K562 (cell line): ENCODE data around the gene ASAH2. TPM values are rescaled to one million over a fixed set of nuclear protein-coding genes. Genes with fewer than 3 reads are reported as not detected.

Experiments
- ATAC-seq: fragments of 200-7000 bp; cut with Tn5 transposase; 3 replicates; pipeline ENCODE4 v1.9.1; 2020; ENCODE audit warnings: moderate library complexity
- BruUV-seq: library from RNA; stranded (reverse); fragments of 400-500 nt; replicated peaks from 2 replicates; lab custom pipeline; 2021; lab: Mats Ljungman, UMichigan
- CTCF ChIA-PET: fragments of 300-600 bp; formaldehyde crosslinking; extraction: SDS; loops from one replicate; lab custom pipeline; 2021; ENCODE audit warnings: low intra/inter-chr PET ratio; lab: Yijun Ruan, JAX
- POLR2A ChIA-PET: fragments of 300-600, 350-650 bp; sonication (Branson Sonifier 250); formaldehyde crosslinking; extraction: SDS; loops from one replicate; lab custom pipeline; 2021; ENCODE audit warnings: antibody characterized with exemption, inconsistent platforms; lab: Yijun Ruan, JAX
- DNase-seq, 4 experiments: peaks; one replicate each; pipeline versions ENCODE4 v3.0.0 to v3.0.0-alpha.2; 2011 to 2018; ENCODE audit warnings: low spot score in 3 of 4, mixed read lengths in 3 of 4; ENCODE audit errors: extremely low read depth in 1 of 4
- FAIRE-seq: peaks from 2 replicates; lab custom pipeline; 2011; peaks lifted over from hg19 to GRCh38; lab: Jason Lieb, UNC
- H2AFZ ChIP-seq: 2 replicates; pipeline ENCODE4 v1.6.0; 2011; ENCODE audit warnings: low read depth, low read length, control low read depth, inconsistent platforms
- H3K27ac ChIP-seq: fragments of 200-600 bp; 3 replicates; pipeline ENCODE4 v1.8.0; 2011; ENCODE audit warnings: low read depth, mild to moderate bottlenecking, control low read depth, inconsistent platforms, low read length, moderate library complexity, mixed read lengths; ENCODE audit errors: extremely low read depth
- H3K27me3 ChIP-seq, 2 experiments: fragments of 300-600 bp in 1 of 2; 2 replicates in 1 of 2; 3 replicates in 1 of 2; pipeline versions ENCODE4 v1.6.0 to v1.8.0; 2011; ENCODE audit warnings: inconsistent platforms in 2 of 2, low read length in 2 of 2, mild to moderate bottlenecking in 1 of 2, mixed read lengths in 1 of 2, moderate library complexity in 1 of 2; ENCODE audit not compliant: control insufficient read depth in 2 of 2, insufficient read depth in 2 of 2
- H3K36me3 ChIP-seq: fragments of 300-600 bp; 3 replicates; pipeline ENCODE4 v1.8.0; 2011; ENCODE audit warnings: mild to moderate bottlenecking, low read length, inconsistent platforms; ENCODE audit not compliant: control insufficient read depth, insufficient read depth
- H3K4me1 ChIP-seq, 2 experiments: fragments of 200-600 bp in 1 of 2; replicated peaks in 1 of 2; 2 replicates in 1 of 2; 3 replicates in 1 of 2; pipeline versions ENCODE4 v1.5.1 to v1.8.0; 2011; ENCODE audit warnings: inconsistent platforms in 2 of 2, low read length in 2 of 2, mild to moderate bottlenecking in 1 of 2, mixed read lengths in 1 of 2, moderate library complexity in 1 of 2; ENCODE audit not compliant: control insufficient read depth in 2 of 2, insufficient read depth in 2 of 2
- H3K4me2 ChIP-seq: 2 replicates; pipeline ENCODE4 v1.6.1; 2011; ENCODE audit warnings: low read length, control low read depth, inconsistent platforms, mixed read lengths; ENCODE audit not compliant: insufficient read depth
- H3K4me3 ChIP-seq: fragments of 200-600 bp; sonication (generic), shearing (Covaris generic); 2 replicates; pipeline ENCODE4 v1.5.1; 2016; ENCODE audit warnings: control low read depth, inconsistent platforms
- H3K79me2 ChIP-seq: fragments of 200-600 bp; 3 replicates; pipeline ENCODE4 v1.8.0; 2011; ENCODE audit warnings: low read length, inconsistent platforms; ENCODE audit not compliant: control insufficient read depth, insufficient read depth
- H3K9ac ChIP-seq, 2 experiments: 2 replicates each; pipeline versions ENCODE4 v1.6.0 to v1.6.1; 2011; ENCODE audit warnings: low read depth in 2 of 2, low read length in 2 of 2, control low read depth in 1 of 2, inconsistent platforms in 1 of 2, mild to moderate bottlenecking in 1 of 2, mixed read lengths in 1 of 2; ENCODE audit not compliant: insufficient read depth in 1 of 2
- H3K9me1 ChIP-seq: one replicate; pipeline ENCODE4 v1.6.0; 2011; ENCODE audit warnings: inconsistent platforms, mild to moderate bottlenecking, low read length, moderate library complexity; ENCODE audit not compliant: control insufficient read depth, insufficient read depth
- H3K9me3 ChIP-seq: replicated peaks from 2 replicates; pipeline ENCODE4 v1.5.1; 2011; ENCODE audit warnings: low read depth, low read length, inconsistent platforms; ENCODE audit not compliant: control insufficient read depth, insufficient read depth
- H4K20me1 ChIP-seq: replicated peaks from 2 replicates; pipeline ENCODE4 v1.6.1; 2011; ENCODE audit warnings: low read length, inconsistent platforms, mixed read lengths; ENCODE audit not compliant: control insufficient read depth, insufficient read depth
- AFF4 ChIP-seq: sonication (generic); formaldehyde crosslinking; IDR thresholded peaks from 2 replicates; pipeline ENCODE4 v1.8.0; 2023; ENCODE audit warnings: mild to moderate bottlenecking, missing genetic modification reagents
- BCOR ChIP-seq: fragments of 450-650 bp; IDR thresholded peaks from 2 replicates; pipeline ENCODE4 v1.6.1; 2016
- DACH1 ChIP-seq: fragments of 450-650 bp; IDR thresholded peaks from 2 replicates; pipeline ENCODE4 v1.6.1; 2018; ENCODE audit not compliant: partially characterized antibody
- FOXA1 ChIP-seq: fragments of 450-650 bp; IDR thresholded peaks from 2 replicates; pipeline ENCODE4 v1.6.1; 2016; ENCODE audit warnings: mild to moderate bottlenecking, borderline replicate concordance
- GATA2 ChIP-seq: sonication (generic); formaldehyde crosslinking; IDR thresholded peaks from 2 replicates; pipeline ENCODE4 v1.4.0; 2020; ENCODE audit warnings: mild to moderate bottlenecking, missing genetic modification reagents
- GATAD2A ChIP-seq: fragments of 450-650 bp; IDR thresholded peaks from 2 replicates; pipeline ENCODE4 v1.6.1; 2017
- GATAD2B ChIP-seq: fragments of 450-650 bp; IDR thresholded peaks from 2 replicates; pipeline ENCODE4 v1.6.1; 2017; ENCODE audit warnings: mild to moderate bottlenecking, borderline replicate concordance
- MEF2A ChIP-seq: IDR thresholded peaks from 2 replicates; pipeline ENCODE4 v1.6.1; 2011; ENCODE audit warnings: low read depth, mild to moderate bottlenecking, low read length, moderate library complexity; ENCODE audit not compliant: control insufficient read depth
- NFYB ChIP-seq: IDR thresholded peaks from 2 replicates; pipeline ENCODE4 v1.6.1; 2011; ENCODE audit warnings: mild to moderate bottlenecking, moderate library complexity; ENCODE audit not compliant: insufficient read length; ENCODE audit errors: extremely low read depth
- NR3C1 ChIP-seq: sonication (generic); formaldehyde crosslinking; IDR thresholded peaks from 2 replicates; pipeline ENCODE4 v1.8.1; 2022; ENCODE audit warnings: missing genetic modification reagents
- POLR2B ChIP-seq: fragments of 450-650 bp; IDR thresholded peaks from 2 replicates; pipeline ENCODE4 v1.6.1; 2018; ENCODE audit warnings: low read depth; ENCODE audit not compliant: partially characterized antibody
- SIRT6 ChIP-seq: IDR thresholded peaks from one replicate; pipeline ENCODE4 v1.6.1; 2012; ENCODE audit warnings: low read depth, mild to moderate bottlenecking, control low read depth, inconsistent platforms, low read length, moderate library complexity
- SMC3 ChIP-seq: conservative IDR thresholded peaks from 2 replicates; pipeline ENCODE4 v1.6.1; 2011; ENCODE audit warnings: low read depth, low read length, improper control_type of control experiment; ENCODE audit not compliant: insufficient read depth
- TCF7 ChIP-seq: sonication (generic); IDR thresholded peaks from 2 replicates; pipeline ENCODE4 v1.6.1; 2016; ENCODE audit warnings: antibody characterized with exemption, borderline replicate concordance
- TSHZ1 ChIP-seq: fragments of 250-450 bp; sonication (Bioruptor Pico); IDR thresholded peaks from 2 replicates; pipeline ENCODE4 v1.4.0; 2020; ENCODE audit warnings: mild to moderate bottlenecking, moderate library complexity
- ZEB2 ChIP-seq: fragments of 450-650 bp; IDR thresholded peaks from 2 replicates; pipeline ENCODE4 v1.6.1; 2016
- ZNF197 ChIP-seq: fragments of 200-800 bp; sonication (Bioruptor generic); IDR thresholded peaks from 2 replicates; pipeline ENCODE4 v1.6.1; 2016; ENCODE audit warnings: low read depth, missing genetic modification characterization, missing compliant biosample characterization
- WGBS: fragments of 100-300 bp; shearing (Covaris generic); methylation state at CpG from one replicate; pipeline ENCODE4 v1.1.6; 2016; ENCODE audit warnings: low coverage, mixed read lengths; ENCODE audit not compliant: insufficient coverage; ENCODE audit errors: missing lambda C conversion rate; 5-methylcytosine and 5-hydroxymethylcytosine counted together
- in situ Hi-C: fragments of 300-500 bp; cut with MboI; formaldehyde crosslinking; loops from 4 replicates; pipeline ENCODE4 v1.15.0; 2018; ENCODE audit warnings: inconsistent platforms, mixed read lengths
- intact Hi-C: fragments of 100-400 bp; cut with micrococcal nuclease; formaldehyde crosslinking; loops from 2 replicates; pipeline ENCODE4 v1.14.2; 2022
- polyA plus RNA-seq, 8 experiments: library from polyadenylated mRNA; depleted of rRNA in 4 of 8; stranded (reverse) in 5 of 8; unstranded in 3 of 8; fragments of >200 nt; fragmentation: Nextera tagmentation in 2 of 8; fragmentation: Illumina TruSeq in 1 of 8; extraction: Ambion mirVana in 2 of 8; extraction: Trizol in 1 of 8; gene quantifications; 2 replicates each; pipeline versions ENCODE4 v1.2.1 to v1.2.3, GENCODE V29; 2011 to 2014; ENCODE audit warnings: inconsistent platforms in 1 of 8, missing spikeins in 1 of 8
- total RNA-seq, 7 experiments: library from RNA; depleted of rRNA in 6 of 7; stranded (reverse); fragments of >200 nt in 6 of 7; fragmentation: Illumina TruSeq in 2 of 7; extraction: Trizol in 2 of 7; gene quantifications; 2 replicates each; pipeline versions ENCODE4 v1.2.1 to v1.2.3, GENCODE V29; 2011 to 2021; ENCODE audit warnings: low replicate concordance in 1 of 7

Gene ASAH2
- total and polyA plus RNA-seq, 9 of the 15 experiments (the other 6 are each of a cell fraction or from before 2014, with no cell fraction given) = 2.5 to 12.0 (median 8.5) TPM

DNA sequence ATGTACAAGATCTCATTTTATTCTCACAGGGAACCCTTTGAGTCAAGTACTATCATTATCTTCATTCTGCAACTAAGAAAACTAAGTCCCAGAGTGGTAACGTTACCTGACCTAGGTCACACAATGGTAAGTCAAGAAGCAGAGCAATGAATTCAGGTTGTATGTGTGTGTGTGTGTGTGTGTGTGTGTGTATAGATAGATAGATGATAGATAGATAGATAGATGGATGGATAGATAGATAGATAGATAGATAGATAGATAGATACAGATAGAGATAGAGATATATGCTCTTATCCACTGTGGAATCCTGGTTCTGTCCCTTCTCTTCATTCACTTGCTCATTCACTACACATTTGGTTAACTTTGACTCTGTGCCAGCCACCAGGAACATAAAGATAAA lies 29.8 kb downstream of the ASAH2 start:
- in situ Hi-C loops = no loop called here
- POLR2A ChIA-PET = interaction anchor here (0.6 kb wide), 1 partner anchor 407 kb away, joined by 3 read pairs; no protein-coding TSS in a partner anchor
- H4K20me1 ChIP-seq = no peaks in the 10 kb centered on the region
- TF ChIP-seq TSHZ1 (CRISPR knock-in tag) (no peak), GATAD2B (peak; percentile 56; the same call in 1 of the 2 replicates), MEF2A (no peak), AFF4 (CRISPR knock-in tag) (no peak), TCF7 (no peak), ZNF197 (CRISPR knock-in tag) (no peak), BCOR (0 out of 2 replicates have a peak, but pooled peaks have one; percentile 25), NR3C1 (no peak), POLR2B (no peak), GATAD2A (0 out of 2 replicates have a peak, but pooled peaks have one; percentile 61), SMC3 (no peak), NFYB (no peak), FOXA1 (no peak), DACH1 (peak; percentile 99), GATA2 (CRISPR knock-in tag) (peak; percentile 64; the same call in 1 of the 2 replicates), SIRT6 (no peak), ZEB2 (no peak)

More for the DNA sequence above, 29.8 kb downstream of the ASAH2 start:
- Histone ChIP-seq H3K27ac (no peak overlapping the region), H3K9ac (no peak overlapping the region), H3K9me1 (no peaks in the 10 kb centered on the region), H2AFZ (no peak overlapping the region), H3K4me3 (no peak overlapping the region), H3K9me3 (no peaks in the 10 kb centered on the region), H3K79me2 (no peaks in the 10 kb centered on the region), H3K36me3 (no peaks in the 10 kb centered on the region), H3K4me2 (no peak overlapping the region), H3K4me1 (no peaks in the 10 kb centered on the region), H3K27me3 (no peaks in the 10 kb centered on the region)
- no peak for DNase-seq
- intact Hi-C loops = no loop called here
- CTCF ChIA-PET = no interaction called here
- no peak for ATAC-seq
- 24% methylated on average over 1 of the region's 1 CpG for WGBS
- no TSS peak for BruUV-seq
- FAIRE-seq = no peak
